ENCODE measurements around the gene ERVFRD-1. TPM values are rescaled to one million over a fixed set of nuclear protein-coding genes. Genes with fewer than 3 reads are reported as not detected.
A peak's percentile ranks its signal among the peaks of the same experiment; 100 is the strongest.

The ERVFRD-1 gene
- total RNA-seq, 1 experiment from 2014 or later, result not detected

DNA sequence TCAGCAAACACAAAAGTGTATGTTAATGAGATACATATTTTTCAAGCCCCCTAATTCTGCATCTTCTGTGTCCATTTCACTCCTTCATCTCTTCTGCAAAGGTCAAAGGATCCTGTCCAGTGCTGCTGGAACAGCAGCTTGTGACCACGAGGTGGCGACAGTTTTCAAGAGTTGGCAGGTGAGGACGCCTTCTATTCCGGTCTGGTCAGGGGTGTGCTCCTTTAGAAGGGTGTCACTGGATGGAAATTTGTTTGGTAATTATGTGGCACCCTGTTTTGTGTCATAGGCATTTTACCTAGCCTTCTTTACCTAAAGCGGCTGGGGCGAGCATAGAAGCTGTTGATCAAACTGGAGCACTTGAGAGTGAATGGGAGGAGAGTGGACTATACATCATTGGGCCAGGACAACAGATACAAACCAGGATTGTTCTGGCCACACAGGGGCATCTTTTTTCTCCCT is 32.9 kb upstream of the ERVFRD-1 start:
- Histone ChIP-seq H3K27me3 (ENCODE audit: low read length) (no peaks in the 10 kb centered on the region), H3K4me2 (ENCODE audit: low read depth, low read length, poor library complexity, severe bottlenecking) (no peak overlapping the region), H3K4me1 (ENCODE audit: low read length) (peaks cover 16% of the 10 kb centered on the region), H3K9me2 (replicated peaks; ENCODE audit: insufficient read depth, low read length) (no peaks in the 10 kb centered on the region), H3K27ac (ENCODE audit: low read length) (no peak overlapping the region), H3K4me3 (ENCODE audit: low read length) (no peak overlapping the region), H3K9ac (ENCODE audit: low read length) (no peak overlapping the region), H3K79me2 (ENCODE audit: low read length) (no peaks in the 10 kb centered on the region), H3K36me3 (ENCODE audit: insufficient read depth, low read length) (no peaks in the 10 kb centered on the region), H2AFZ (ENCODE audit: low read length) (no peak overlapping the region), H4K20me1 (ENCODE audit: insufficient read depth, low read depth, low read length) (no peaks in the 10 kb centered on the region; the same call in 1 of the 2 replicates), H3K9me3 (ENCODE audit: low read length) (no peaks in the 10 kb centered on the region)
- peak; percentile 85 for DNase-seq

DNA sequence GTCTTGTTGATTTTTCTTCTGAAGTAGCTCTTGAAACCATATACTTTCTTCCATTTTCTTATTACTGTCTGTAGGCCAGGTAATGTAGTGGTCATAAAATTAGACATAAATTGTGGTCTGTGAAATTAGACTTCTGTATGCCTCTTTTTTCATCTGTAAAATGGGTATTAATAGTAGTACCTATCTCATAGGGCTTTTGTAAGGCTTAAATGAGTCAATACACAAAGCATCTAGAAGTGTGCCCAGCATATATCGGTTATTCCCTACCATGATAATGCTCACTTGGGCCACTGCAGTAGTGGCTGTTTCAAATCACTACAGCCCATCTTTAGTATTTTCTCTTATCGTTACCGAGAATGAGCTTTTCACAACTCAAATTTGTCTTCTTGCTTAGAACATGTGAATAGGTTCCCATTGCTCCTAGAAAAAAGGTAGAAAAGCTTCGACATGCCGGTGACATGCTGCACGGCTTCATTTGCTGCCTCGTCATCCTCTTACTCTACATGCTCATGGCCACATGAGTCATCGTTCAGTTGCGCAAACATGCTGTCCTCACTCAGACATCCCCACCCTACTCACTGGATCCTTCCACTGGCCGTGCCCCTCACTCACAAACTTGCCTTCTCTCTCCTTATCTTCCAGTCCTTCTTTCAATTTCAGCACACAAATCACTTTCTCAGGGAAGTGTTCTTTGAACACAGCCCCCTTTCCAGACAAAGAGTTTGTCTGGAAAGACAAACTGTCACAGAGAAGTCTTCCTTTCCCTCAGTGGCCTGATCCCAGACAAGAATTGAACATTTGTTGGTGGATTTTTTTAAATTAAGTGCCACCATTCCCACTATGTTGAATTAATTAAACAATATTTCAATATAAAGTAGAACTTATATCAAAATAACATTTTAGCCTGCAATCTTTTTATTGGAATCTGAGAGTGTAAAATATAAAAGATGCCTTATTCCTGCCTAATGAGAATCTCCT is 32.2 kb upstream of the ERVFRD-1 start:
- H3K36me3 ChIP-seq (ENCODE audit: insufficient read depth, low read length), result no peaks in the 10 kb centered on the region
- H2AFZ ChIP-seq (ENCODE audit: low read length), result no peak overlapping the region
- H3K9me3 ChIP-seq (ENCODE audit: low read length), result no peaks in the 10 kb centered on the region
- no peak overlapping the region for H3K27ac ChIP-seq (ENCODE audit: low read length)
- no peak overlapping the region for H3K4me2 ChIP-seq (ENCODE audit: low read depth, low read length, poor library complexity, severe bottlenecking)
- H3K4me3 ChIP-seq (ENCODE audit: low read length), result no peak overlapping the region
- H3K9me2 ChIP-seq (replicated peaks; ENCODE audit: insufficient read depth, low read length), result no peaks in the 10 kb centered on the region
- peaks cover 23% of the 10 kb centered on the region for H3K4me1 ChIP-seq (ENCODE audit: low read length)
- H3K27me3 ChIP-seq (ENCODE audit: low read length), result no peaks in the 10 kb centered on the region
- no peaks in the 10 kb centered on the region for H3K79me2 ChIP-seq (ENCODE audit: low read length)
- no peak for DNase-seq
- no peaks in the 10 kb centered on the region; the same call in 1 of the 2 replicates for H4K20me1 ChIP-seq (ENCODE audit: insufficient read depth, low read depth, low read length)
- no peak overlapping the region for H3K9ac ChIP-seq (ENCODE audit: low read length)

DNA sequence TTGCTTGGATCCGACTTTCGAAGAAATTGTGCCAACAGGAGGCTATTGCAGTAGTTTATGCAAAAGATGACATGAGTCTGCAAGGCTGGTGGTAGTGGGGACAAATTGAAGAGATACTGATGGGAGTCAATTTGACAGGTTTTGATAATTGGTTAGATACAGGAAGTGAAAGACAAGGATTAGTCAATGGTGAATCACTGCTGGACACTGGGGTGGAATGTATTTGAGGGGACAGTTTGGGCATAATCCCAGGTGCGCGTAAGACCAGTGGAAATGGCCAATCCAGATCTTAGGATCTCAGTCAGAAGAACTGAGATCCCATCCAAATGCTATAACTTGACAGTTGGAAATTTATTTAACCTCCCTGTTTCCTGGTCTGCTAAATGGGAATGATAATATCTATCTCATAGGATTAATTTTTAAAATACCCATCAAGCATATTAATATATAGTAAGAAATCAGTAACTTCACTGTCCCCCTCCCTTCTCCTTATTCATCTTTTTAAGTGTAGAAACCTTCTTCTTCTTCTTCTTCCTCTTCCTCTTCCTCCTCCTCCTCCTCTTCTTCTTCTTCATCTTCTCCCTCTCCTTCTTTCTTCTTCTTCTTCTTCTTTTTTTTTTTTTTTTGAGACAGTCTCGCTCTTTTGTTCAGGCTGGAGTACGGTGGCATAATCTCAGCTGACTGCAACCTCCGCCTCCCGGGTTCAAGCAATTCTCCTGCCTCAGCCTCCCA is 30.9 kb upstream of the ERVFRD-1 start:
- H3K4me2 ChIP-seq (ENCODE audit: low read depth, low read length, poor library complexity, severe bottlenecking), result no peak overlapping the region
- H4K20me1 ChIP-seq (ENCODE audit: insufficient read depth, low read depth, low read length), result no peaks in the 10 kb centered on the region; the same call in 1 of the 2 replicates
- DNase-seq, result no peak
- H3K27ac ChIP-seq (ENCODE audit: low read length), result no peak overlapping the region
- H3K79me2 ChIP-seq (ENCODE audit: low read length), result no peaks in the 10 kb centered on the region
- H2AFZ ChIP-seq (ENCODE audit: low read length), result no peak overlapping the region
- no peaks in the 10 kb centered on the region for H3K27me3 ChIP-seq (ENCODE audit: low read length)
- no peak overlapping the region for H3K9ac ChIP-seq (ENCODE audit: low read length)
- no peaks in the 10 kb centered on the region for H3K9me3 ChIP-seq (ENCODE audit: low read length)
- H3K4me1 ChIP-seq (ENCODE audit: low read length), result peaks cover 23% of the 10 kb centered on the region
- no peak overlapping the region for H3K4me3 ChIP-seq (ENCODE audit: low read length)
- no peaks in the 10 kb centered on the region for H3K36me3 ChIP-seq (ENCODE audit: insufficient read depth, low read length)
- H3K9me2 ChIP-seq (replicated peaks; ENCODE audit: insufficient read depth, low read length), result no peaks in the 10 kb centered on the region

DNA sequence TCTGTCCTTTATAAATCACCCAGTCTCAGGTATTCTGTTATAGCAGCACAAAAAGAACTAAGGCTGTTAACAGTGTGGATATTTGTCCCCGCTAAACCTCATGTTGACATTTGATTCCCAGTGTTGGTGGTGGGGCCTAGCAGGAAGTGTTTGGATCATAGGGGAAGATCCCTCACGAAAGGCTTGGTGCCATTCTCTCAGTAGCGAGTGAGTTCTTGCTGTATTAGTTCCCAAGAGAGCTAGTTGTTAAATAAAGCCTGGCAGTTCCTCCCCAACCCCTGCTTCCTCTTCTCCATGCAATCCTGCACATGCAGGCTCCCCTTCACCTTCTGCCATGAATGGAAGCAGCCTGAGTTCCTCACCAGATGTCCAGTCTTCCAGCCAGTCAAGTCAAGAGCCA is 29.8 kb upstream of the ERVFRD-1 start:
- H3K27ac ChIP-seq (ENCODE audit: low read length), result no peak overlapping the region
- DNase-seq, result no peak
- H3K9me2 ChIP-seq (replicated peaks; ENCODE audit: insufficient read depth, low read length), result no peaks in the 10 kb centered on the region
- no peaks in the 10 kb centered on the region for H3K36me3 ChIP-seq (ENCODE audit: insufficient read depth, low read length)
- no peak overlapping the region for H2AFZ ChIP-seq (ENCODE audit: low read length)
- H3K27me3 ChIP-seq (ENCODE audit: low read length), result no peaks in the 10 kb centered on the region
- peaks cover 23% of the 10 kb centered on the region for H3K4me1 ChIP-seq (ENCODE audit: low read length)
- no peaks in the 10 kb centered on the region for H3K79me2 ChIP-seq (ENCODE audit: low read length)
- H3K4me3 ChIP-seq (ENCODE audit: low read length), result no peak overlapping the region
- H3K9me3 ChIP-seq (ENCODE audit: low read length), result no peaks in the 10 kb centered on the region
- no peak overlapping the region for H3K4me2 ChIP-seq (ENCODE audit: low read depth, low read length, poor library complexity, severe bottlenecking)
- H3K9ac ChIP-seq (ENCODE audit: low read length), result no peak overlapping the region
- no peaks in the 10 kb centered on the region; the same call in 1 of the 2 replicates for H4K20me1 ChIP-seq (ENCODE audit: insufficient read depth, low read depth, low read length)

DNA sequence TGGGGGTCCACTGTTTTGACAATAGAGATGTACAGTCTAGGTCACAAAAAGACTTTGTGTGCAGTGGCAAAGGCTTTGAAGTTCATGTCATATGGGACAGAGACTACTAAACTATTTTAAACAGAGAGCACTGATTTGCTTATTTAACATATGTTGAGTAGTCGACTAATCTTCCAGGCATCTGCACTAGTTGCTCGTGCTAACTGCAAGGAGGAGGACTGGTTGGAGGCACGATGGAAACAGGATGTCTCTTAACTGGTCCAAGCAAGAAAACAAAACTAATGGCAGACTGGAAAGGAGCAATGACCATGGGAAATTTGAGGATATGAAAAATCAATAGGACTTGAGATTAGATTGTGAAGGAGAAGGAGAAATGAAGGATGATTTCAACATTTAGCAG is 28.5 kb upstream of the ERVFRD-1 start:
- Histone ChIP-seq H3K4me1 (ENCODE audit: low read length) (peaks cover 23% of the 10 kb centered on the region), H3K4me3 (ENCODE audit: low read length) (no peak overlapping the region), H3K36me3 (ENCODE audit: insufficient read depth, low read length) (0 out of 2 replicates have a peak, but pooled peaks cover 6% of the 10 kb centered on the region), H4K20me1 (ENCODE audit: insufficient read depth, low read depth, low read length) (no peaks in the 10 kb centered on the region; the same call in 1 of the 2 replicates), H3K9me3 (ENCODE audit: low read length) (no peaks in the 10 kb centered on the region), H3K4me2 (ENCODE audit: low read depth, low read length, poor library complexity, severe bottlenecking) (peak overlapping the region; percentile 24), H2AFZ (ENCODE audit: low read length) (no peak overlapping the region), H3K9me2 (replicated peaks; ENCODE audit: insufficient read depth, low read length) (no peaks in the 10 kb centered on the region), H3K79me2 (ENCODE audit: low read length) (no peaks in the 10 kb centered on the region), H3K27ac (ENCODE audit: low read length) (no peak overlapping the region), H3K27me3 (ENCODE audit: low read length) (no peaks in the 10 kb centered on the region), H3K9ac (ENCODE audit: low read length) (no peak overlapping the region)
- no peak for DNase-seq

DNA sequence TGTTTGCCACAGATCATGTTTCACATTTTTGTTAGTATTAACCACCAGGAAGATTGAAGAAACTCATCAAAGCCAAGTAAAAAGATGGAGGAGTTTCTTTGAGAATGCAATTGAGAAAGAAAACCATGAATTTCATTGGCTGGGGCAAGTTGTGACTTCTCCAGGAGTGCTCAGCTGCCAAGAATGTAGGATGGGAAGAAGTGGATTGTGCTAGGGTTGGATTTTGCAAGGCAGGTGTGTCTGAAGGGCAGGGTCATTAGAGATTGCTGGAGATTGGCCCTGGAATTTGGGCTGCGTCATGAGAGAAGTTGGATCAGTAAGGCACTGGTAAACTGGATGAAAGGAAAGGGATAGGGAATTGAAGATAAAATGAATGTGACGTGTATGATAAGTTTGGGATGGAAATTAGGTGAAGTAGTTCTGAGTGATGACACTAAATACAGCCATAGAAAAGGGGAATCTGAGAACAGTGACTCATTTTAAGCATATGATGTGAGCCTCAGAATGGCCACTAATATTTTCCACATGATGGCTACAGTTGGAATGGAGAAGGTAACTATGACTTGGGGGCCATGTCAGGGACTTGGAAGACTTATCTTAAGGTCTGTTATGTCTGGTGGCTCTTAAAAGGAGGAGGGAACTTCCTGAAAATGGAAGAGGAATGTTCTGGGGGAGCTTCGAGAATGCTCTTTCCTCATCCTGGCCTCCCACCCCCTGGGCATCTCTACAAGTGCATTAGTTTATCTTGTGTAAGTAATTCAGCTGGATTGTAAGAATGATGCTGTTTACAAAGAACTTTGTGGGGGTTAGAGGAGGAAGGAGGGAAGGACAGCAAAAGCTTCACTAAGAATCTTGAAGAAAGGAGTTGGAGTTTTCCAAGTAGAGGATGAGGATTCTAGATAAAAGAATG is 27.8 kb upstream of the ERVFRD-1 start:
- Histone ChIP-seq H3K36me3 (ENCODE audit: insufficient read depth, low read length) (0 out of 2 replicates have a peak, but pooled peaks cover 9% of the 10 kb centered on the region), H3K79me2 (ENCODE audit: low read length) (no peaks in the 10 kb centered on the region), H2AFZ (ENCODE audit: low read length) (no peak overlapping the region), H3K9me2 (replicated peaks; ENCODE audit: insufficient read depth, low read length) (no peaks in the 10 kb centered on the region), H3K27ac (ENCODE audit: low read length) (no peak overlapping the region), H3K4me2 (ENCODE audit: low read depth, low read length, poor library complexity, severe bottlenecking) (peak overlapping the region; percentile 24), H3K4me3 (ENCODE audit: low read length) (no peak overlapping the region), H3K27me3 (ENCODE audit: low read length) (no peaks in the 10 kb centered on the region), H3K4me1 (ENCODE audit: low read length) (peaks cover 30% of the 10 kb centered on the region), H3K9me3 (ENCODE audit: low read length) (no peaks in the 10 kb centered on the region), H4K20me1 (ENCODE audit: insufficient read depth, low read depth, low read length) (no peaks in the 10 kb centered on the region; the same call in 1 of the 2 replicates), H3K9ac (ENCODE audit: low read length) (no peak overlapping the region)
- no peak for DNase-seq

DNA sequence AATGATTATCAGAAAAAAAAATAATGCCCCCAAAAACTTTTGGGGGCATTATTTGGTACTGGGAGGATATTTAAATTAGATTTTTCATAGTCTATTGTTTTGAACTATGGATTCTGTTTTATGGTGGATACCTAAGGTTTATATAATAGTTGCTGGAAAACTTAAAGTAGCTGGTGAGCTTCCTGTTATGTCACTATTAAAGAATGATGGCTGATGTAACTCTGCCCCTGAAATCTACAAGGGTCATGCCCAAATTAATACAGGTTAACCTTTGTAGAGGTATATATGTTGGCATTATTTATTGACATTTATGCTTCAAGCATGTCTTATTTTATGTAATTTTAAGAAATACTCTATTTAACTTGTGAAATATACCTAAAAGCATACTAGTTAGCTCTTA is 25.3 kb upstream of the ERVFRD-1 start:
- peaks cover 42% of the 10 kb centered on the region for H3K4me1 ChIP-seq (ENCODE audit: low read length)
- no peak overlapping the region for H2AFZ ChIP-seq (ENCODE audit: low read length)
- H3K4me3 ChIP-seq (ENCODE audit: low read length), result no peak overlapping the region
- DNase-seq, result no peak
- H3K9me2 ChIP-seq (replicated peaks; ENCODE audit: insufficient read depth, low read length), result no peaks in the 10 kb centered on the region
- no peaks in the 10 kb centered on the region for H3K9me3 ChIP-seq (ENCODE audit: low read length)
- no peak overlapping the region for H3K4me2 ChIP-seq (ENCODE audit: low read depth, low read length, poor library complexity, severe bottlenecking)
- H3K9ac ChIP-seq (ENCODE audit: low read length), result no peak overlapping the region
- H3K36me3 ChIP-seq (ENCODE audit: insufficient read depth, low read length), result 0 out of 2 replicates have a peak, but pooled peaks cover 9% of the 10 kb centered on the region
- H3K27ac ChIP-seq (ENCODE audit: low read length), result no peak overlapping the region
- no peaks in the 10 kb centered on the region for H3K79me2 ChIP-seq (ENCODE audit: low read length)
- H3K27me3 ChIP-seq (ENCODE audit: low read length), result no peaks in the 10 kb centered on the region
- no peaks in the 10 kb centered on the region; the same call in 1 of the 2 replicates for H4K20me1 ChIP-seq (ENCODE audit: insufficient read depth, low read depth, low read length)
